Smooth muscle cell (in vitro differentiated cells): ENCODE results near the gene ZNF581. TPM values are rescaled to one million over a fixed set of nuclear protein-coding genes. Genes with fewer than 3 reads are reported as not detected.

Experiments
- DNase-seq: peaks from one replicate; lab custom pipeline; 2025; ENCODE audit not compliant: unreplicated experiment; lab: John Stamatoyannopoulos, UW
- H2AFZ ChIP-seq: fragments of 200-600 bp; sonication (generic); 2 replicates; pipeline ENCODE4 v1.6.0; 2016; ENCODE audit warnings: antibody characterized with exemption, low read depth, mild to moderate bottlenecking
- H3F3A ChIP-seq: fragments of 200-600 bp; sonication (generic); 2 replicates; pipeline ENCODE4 v1.6.0; 2017; ENCODE audit warnings: antibody characterized with exemption, low read depth
- H3K27ac ChIP-seq: fragments of 200-600 bp; sonication (generic); 2 replicates; pipeline ENCODE4 v1.5.1; 2016; ENCODE audit warnings: low read depth, mild to moderate bottlenecking
- H3K27me3 ChIP-seq: fragments of 200-600 bp; sonication (generic); 2 replicates; pipeline ENCODE4 v1.6.1; 2016; ENCODE audit warnings: low read depth, mild to moderate bottlenecking
- H3K36me3 ChIP-seq: fragments of 200-600 bp; sonication (generic); 2 replicates; pipeline ENCODE4 v1.5.1; 2016; ENCODE audit warnings: low read depth
- H3K4me1 ChIP-seq: fragments of 200-600 bp; sonication (generic); 2 replicates; pipeline ENCODE4 v1.5.1; 2016; ENCODE audit warnings: low read depth
- H3K4me2 ChIP-seq: fragments of 200-600 bp; sonication (generic); 2 replicates; pipeline ENCODE4 v1.6.0; 2016; ENCODE audit warnings: mild to moderate bottlenecking
- H3K4me3 ChIP-seq: fragments of 200-600 bp; sonication (generic); 2 replicates; pipeline ENCODE4 v1.5.1; 2016; ENCODE audit warnings: mild to moderate bottlenecking
- H3K79me2 ChIP-seq: fragments of 200-600 bp; sonication (generic); 2 replicates; pipeline ENCODE4 v1.6.0; 2016; ENCODE audit warnings: low read depth, mild to moderate bottlenecking
- H3K9ac ChIP-seq: fragments of 200-600 bp; sonication (generic); 2 replicates; pipeline ENCODE4 v1.6.0; 2016; ENCODE audit warnings: low read depth
- H3K9me3 ChIP-seq: fragments of 200-600 bp; sonication (generic); replicated peaks from 2 replicates; pipeline ENCODE4 v1.5.1; 2016; ENCODE audit warnings: low read depth
- H4K20me1 ChIP-seq: fragments of 200-600 bp; sonication (generic); 2 replicates; pipeline ENCODE4 v1.6.0; 2016; ENCODE audit warnings: low read depth
- WGBS: methylation state at CpG from one replicate; pipeline ENCODE4 v1.1.7; 2016; ENCODE audit warnings: low lambda C conversion rate; 5-methylcytosine and 5-hydroxymethylcytosine counted together
- polyA plus RNA-seq: library from polyadenylated mRNA; unstranded; fragments of >200 nt; fragmentation: Nextera tagmentation; extraction: Ambion mirVana; gene quantifications from 2 replicates; pipeline ENCODE4 v1.2.1, GENCODE V29; 2016
- total RNA-seq: library from RNA; depleted of rRNA; stranded (reverse); fragments of >200 nt; gene quantifications from 2 replicates; pipeline ENCODE4 v1.2.3, GENCODE V29; 2014
- TF ChIP-seq, protein P1 (sequence below): fragments of 200-600 bp; sonication (generic); IDR thresholded peaks from 2 replicates; pipeline ENCODE4 v1.5.1; 2017; ENCODE audit warnings: borderline replicate concordance, mild to moderate bottlenecking, antibody characterized with exemption; ENCODE audit not compliant: insufficient read depth, poor library complexity, severe bottlenecking

ZNF581 gene
- total and polyA plus RNA-seq, 2 experiments from 2014 or later = 10.0 to 21.4 TPM

DNA sequence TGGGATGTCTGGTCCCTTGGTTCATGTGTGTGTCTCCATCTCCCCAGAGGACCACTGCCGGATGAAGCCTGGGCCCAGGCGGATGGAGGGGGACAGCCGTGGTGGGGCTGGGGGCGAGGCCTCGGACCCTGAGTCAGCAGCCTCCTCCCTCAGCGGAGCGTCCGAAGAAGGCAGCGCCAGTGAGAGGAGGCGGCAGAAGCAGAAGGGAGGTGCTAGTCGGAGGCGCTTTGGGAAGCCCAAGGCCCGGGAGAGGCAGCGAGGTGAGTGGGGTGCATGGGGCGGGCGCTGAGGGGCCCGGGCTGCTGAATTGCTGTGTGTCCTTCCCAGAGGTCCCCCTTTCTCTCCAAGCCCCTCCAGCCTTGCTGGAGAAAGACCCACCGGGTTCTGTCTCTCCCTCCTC lies 7.8 kb downstream of the ZNF581 start:
- peaks cover 9% of the 10 kb centered on the region for H3F3A ChIP-seq
- H3K4me3 ChIP-seq = no peak overlapping the region
- H3K4me2 ChIP-seq = no peak overlapping the region
- H3K27ac ChIP-seq = no peak overlapping the region
- peaks cover 8% of the 10 kb centered on the region for H4K20me1 ChIP-seq
- no peak overlapping the region for H3K9ac ChIP-seq
- no peaks in the 10 kb centered on the region for H3K27me3 ChIP-seq
- H3K9me3 ChIP-seq = no peaks in the 10 kb centered on the region
- TF ChIP-seq, protein P1, sequence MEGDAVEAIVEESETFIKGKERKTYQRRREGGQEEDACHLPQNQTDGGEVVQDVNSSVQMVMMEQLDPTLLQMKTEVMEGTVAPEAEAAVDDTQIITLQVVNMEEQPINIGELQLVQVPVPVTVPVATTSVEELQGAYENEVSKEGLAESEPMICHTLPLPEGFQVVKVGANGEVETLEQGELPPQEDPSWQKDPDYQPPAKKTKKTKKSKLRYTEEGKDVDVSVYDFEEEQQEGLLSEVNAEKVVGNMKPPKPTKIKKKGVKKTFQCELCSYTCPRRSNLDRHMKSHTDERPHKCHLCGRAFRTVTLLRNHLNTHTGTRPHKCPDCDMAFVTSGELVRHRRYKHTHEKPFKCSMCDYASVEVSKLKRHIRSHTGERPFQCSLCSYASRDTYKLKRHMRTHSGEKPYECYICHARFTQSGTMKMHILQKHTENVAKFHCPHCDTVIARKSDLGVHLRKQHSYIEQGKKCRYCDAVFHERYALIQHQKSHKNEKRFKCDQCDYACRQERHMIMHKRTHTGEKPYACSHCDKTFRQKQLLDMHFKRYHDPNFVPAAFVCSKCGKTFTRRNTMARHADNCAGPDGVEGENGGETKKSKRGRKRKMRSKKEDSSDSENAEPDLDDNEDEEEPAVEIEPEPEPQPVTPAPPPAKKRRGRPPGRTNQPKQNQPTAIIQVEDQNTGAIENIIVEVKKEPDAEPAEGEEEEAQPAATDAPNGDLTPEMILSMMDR = no peak
- 85% methylated on average over 18 of the region's 18 CpGs for WGBS
- no peak for DNase-seq
- H3K36me3 ChIP-seq = no peaks in the 10 kb centered on the region
- peaks cover 26% of the 10 kb centered on the region for H3K79me2 ChIP-seq
- H2AFZ ChIP-seq = no peak overlapping the region
- peaks cover 10% of the 10 kb centered on the region for H3K4me1 ChIP-seq

DNA sequence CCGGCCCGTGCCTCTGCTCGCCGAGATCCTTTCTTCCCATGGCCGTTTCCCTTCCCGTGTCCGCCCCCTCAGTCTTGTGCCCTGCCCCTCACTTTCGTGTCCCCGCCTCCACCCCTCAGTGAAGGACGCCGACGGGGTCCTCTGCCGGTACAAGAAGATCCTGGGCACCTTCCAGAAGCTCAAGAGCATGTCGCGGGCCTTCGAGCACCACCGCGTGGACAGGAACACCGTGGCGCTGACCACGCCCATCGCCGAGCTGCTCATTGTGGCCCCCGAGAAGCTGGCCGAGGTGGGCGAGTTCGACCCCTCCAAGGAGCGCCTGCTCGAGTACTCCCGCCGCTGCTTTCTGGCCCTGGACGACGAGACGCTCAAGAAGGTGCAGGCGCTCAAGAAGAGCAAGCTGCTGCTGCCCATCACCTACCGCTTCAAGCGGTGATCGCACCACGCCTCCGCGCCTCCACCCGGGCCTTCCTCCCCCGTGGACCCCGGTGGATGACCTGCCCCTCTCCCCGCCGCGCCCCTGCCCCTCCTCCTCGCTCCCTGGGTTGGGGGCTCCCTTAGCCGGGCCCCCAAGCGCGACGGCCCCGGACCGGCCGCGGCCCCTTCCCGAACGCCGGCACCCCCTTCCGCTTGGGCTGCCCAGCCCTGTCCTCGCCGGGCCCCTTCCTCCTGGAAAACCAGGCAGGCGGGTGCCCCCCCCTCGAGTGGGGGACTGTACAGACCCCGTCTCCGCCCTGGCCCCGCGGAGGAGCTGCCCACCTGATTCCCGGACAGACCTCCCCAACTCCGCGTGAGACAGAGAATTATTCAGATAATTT lies 9.1 kb downstream of the ZNF581 start:
- 31% methylated on average over 39 of the region's 71 CpGs for WGBS
- TF ChIP-seq, protein P1 = no peak
- no peak for DNase-seq
- no peak overlapping the region for H3K27ac ChIP-seq
- peaks cover 15% of the 10 kb centered on the region for H3K4me1 ChIP-seq
- H3F3A ChIP-seq = peaks cover under 1% of the 10 kb centered on the region
- peak overlapping the region; percentile 86 for H3K4me3 ChIP-seq
- H3K79me2 ChIP-seq = peaks cover 26% of the 10 kb centered on the region
- no peaks in the 10 kb centered on the region for H3K27me3 ChIP-seq
- peaks cover 21% of the 10 kb centered on the region for H4K20me1 ChIP-seq
- peak overlapping the region; percentile 81 for H3K4me2 ChIP-seq
- H3K36me3 ChIP-seq = no peaks in the 10 kb centered on the region
- H3K9me3 ChIP-seq = no peaks in the 10 kb centered on the region
- H3K9ac ChIP-seq = no peak overlapping the region
- H2AFZ ChIP-seq = no peak overlapping the region

DNA sequence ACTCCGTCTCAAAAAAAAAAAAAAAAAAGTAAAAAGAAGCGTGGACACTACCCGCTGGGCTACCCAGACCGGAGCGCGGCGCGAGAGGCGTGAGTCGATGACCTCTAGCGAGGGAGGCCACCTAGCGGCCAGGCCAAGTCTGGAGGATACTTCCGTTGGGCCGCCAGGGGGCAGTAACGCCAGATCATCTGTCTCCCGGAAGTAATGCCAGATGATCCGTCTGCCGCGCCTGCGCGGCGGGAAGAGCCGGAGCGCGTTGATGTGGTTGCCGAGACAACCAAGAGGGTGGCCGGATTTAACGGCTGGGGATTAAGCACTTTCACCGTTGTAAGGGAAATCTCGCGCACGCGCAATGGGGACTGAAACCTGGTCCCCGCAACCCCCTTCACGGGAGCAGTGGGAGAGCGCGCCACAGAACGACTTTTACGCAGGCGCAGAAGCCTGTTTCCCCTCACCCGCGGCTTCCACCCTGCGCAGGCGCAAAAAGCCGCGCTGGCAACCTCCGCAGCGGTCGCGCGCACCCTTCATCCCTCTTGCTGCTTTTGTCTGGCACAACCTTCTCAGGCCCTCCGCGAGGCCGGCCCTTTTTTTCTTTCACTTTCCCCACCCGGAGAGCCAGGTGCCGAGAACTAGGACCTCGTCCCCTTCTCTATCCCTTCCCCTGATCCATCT lies 10.3 kb downstream of the ZNF581 start:
- peaks cover 23% of the 10 kb centered on the region for H3K4me1 ChIP-seq
- no peaks in the 10 kb centered on the region for H3F3A ChIP-seq
- TF ChIP-seq, protein P1 = peak; percentile 99
- H3K36me3 ChIP-seq = no peaks in the 10 kb centered on the region
- peak; percentile 98 for DNase-seq
- H3K79me2 ChIP-seq = peaks cover 36% of the 10 kb centered on the region
- 1% methylated on average over 57 of the region's 57 CpGs for WGBS
- no peaks in the 10 kb centered on the region for H3K27me3 ChIP-seq
- H3K4me2 ChIP-seq = peak overlapping the region; percentile 98
- peak overlapping the region; percentile 37 for H2AFZ ChIP-seq
- no peaks in the 10 kb centered on the region for H3K9me3 ChIP-seq
- H3K4me3 ChIP-seq = peak overlapping the region; percentile 86
- peak overlapping the region; percentile 99 for H3K9ac ChIP-seq
- peak overlapping the region; percentile 97 for H3K27ac ChIP-seq
- peaks cover 34% of the 10 kb centered on the region for H4K20me1 ChIP-seq
